Type B pancreatic cell (in vitro differentiated cells): Measurements from ENCODE around the gene ZCCHC7. TPM values are rescaled to one million over a fixed set of nuclear protein-coding genes. Genes with fewer than 3 reads are reported as not detected.
"Not testable (repeated sequence)": the region's sequence is repeated elsewhere in the genome, so short reads cannot be mapped to it uniquely, and the experiment has no call there.

Source experiments
- DNase-seq: peaks from one replicate; pipeline ENCODE4 v3.0.0; 2021; ENCODE audit warnings: mixed read lengths; ENCODE audit not compliant: unreplicated experiment; ENCODE audit errors: extremely low spot score
- H3K27ac Mint-ChIP-seq: 2 replicates; pipeline ENCODE4 v1.8.0; 2021; ENCODE audit warnings: mild to moderate bottlenecking, mixed read lengths
- H3K27me3 Mint-ChIP-seq: 2 replicates; pipeline ENCODE4 v1.8.0; 2021; ENCODE audit warnings: mixed read lengths
- H3K36me3 Mint-ChIP-seq: 2 replicates; pipeline ENCODE4 v1.8.0; 2021; ENCODE audit warnings: mixed read lengths
- H3K4me1 Mint-ChIP-seq: one replicate; pipeline ENCODE4 v1.8.0; 2021; ENCODE audit warnings: mixed read lengths; ENCODE audit not compliant: unreplicated experiment
- H3K4me3 Mint-ChIP-seq: 2 replicates; pipeline ENCODE4 v1.8.0; 2021; ENCODE audit warnings: mild to moderate bottlenecking, mixed read lengths
- H3K9me3 Mint-ChIP-seq: 2 replicates; pipeline ENCODE4 v1.8.0; 2021; ENCODE audit warnings: mixed read lengths
- total RNA-seq: library from RNA; stranded (reverse); gene quantifications from 2 replicates; pipeline ENCODE4 v1.2.1, GENCODE V29; 2021; ENCODE audit warnings: low replicate concordance
- TF ChIP-seq, protein P1 (sequence below): fragments of 200-600 bp; sonication (generic); conservative IDR thresholded peaks from 2 replicates; pipeline ENCODE4 v1.5.0; 2021; ENCODE audit warnings: antibody characterized with exemption, mild to moderate bottlenecking

The ZCCHC7 gene
- total RNA-seq, 1 donor from 2014 or later = 20.3 TPM

DNA sequence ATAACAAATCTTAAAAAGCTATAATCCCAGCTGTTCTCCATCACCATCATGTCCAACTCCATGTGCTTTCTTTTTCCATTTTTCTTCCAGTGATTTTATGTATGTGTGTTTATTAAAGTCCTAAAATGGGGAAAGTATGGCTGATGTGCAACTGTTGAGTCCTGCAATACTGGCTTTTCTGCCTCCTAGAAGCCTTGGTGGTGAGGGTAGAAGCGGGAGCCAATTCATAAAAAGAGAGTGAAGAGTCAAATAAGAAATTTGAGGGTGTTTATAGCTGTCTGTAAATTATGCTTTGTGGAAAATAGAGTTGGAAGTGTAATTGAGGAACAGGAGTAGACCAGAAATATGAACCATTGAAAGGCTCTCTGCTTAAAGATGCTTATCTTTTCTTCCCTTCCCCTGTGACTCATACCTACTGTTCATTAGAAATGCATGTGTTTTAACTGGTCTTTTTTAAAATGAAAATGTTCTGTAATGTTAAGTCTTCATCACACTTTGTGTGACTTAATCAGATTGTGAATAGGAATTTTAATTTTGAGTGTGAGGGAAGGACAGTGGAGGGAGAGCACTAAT is 80.1 kb downstream of the ZCCHC7 start:
- no peak for DNase-seq
- H3K27ac Mint-ChIP-seq = no peak overlapping the region
- peaks cover 18% of the 10 kb centered on the region for H3K36me3 Mint-ChIP-seq
- TF ChIP-seq, protein P1, sequence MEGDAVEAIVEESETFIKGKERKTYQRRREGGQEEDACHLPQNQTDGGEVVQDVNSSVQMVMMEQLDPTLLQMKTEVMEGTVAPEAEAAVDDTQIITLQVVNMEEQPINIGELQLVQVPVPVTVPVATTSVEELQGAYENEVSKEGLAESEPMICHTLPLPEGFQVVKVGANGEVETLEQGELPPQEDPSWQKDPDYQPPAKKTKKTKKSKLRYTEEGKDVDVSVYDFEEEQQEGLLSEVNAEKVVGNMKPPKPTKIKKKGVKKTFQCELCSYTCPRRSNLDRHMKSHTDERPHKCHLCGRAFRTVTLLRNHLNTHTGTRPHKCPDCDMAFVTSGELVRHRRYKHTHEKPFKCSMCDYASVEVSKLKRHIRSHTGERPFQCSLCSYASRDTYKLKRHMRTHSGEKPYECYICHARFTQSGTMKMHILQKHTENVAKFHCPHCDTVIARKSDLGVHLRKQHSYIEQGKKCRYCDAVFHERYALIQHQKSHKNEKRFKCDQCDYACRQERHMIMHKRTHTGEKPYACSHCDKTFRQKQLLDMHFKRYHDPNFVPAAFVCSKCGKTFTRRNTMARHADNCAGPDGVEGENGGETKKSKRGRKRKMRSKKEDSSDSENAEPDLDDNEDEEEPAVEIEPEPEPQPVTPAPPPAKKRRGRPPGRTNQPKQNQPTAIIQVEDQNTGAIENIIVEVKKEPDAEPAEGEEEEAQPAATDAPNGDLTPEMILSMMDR = no peak
- no peaks in the 10 kb centered on the region for H3K27me3 Mint-ChIP-seq
- no peak overlapping the region for H3K4me3 Mint-ChIP-seq
- H3K4me1 Mint-ChIP-seq = peaks cover 24% of the 10 kb centered on the region
- no peaks in the 10 kb centered on the region for H3K9me3 Mint-ChIP-seq

GRCh38 chr9:37201581-37201980 is 81.2 kb downstream of the ZCCHC7 start:
- TF ChIP-seq, protein P1 = no peak
- H3K4me1 Mint-ChIP-seq = peaks cover 21% of the 10 kb centered on the region
- peaks cover 20% of the 10 kb centered on the region for H3K36me3 Mint-ChIP-seq
- no peak overlapping the region for H3K4me3 Mint-ChIP-seq
- H3K27ac Mint-ChIP-seq = no peak overlapping the region
- no peaks in the 10 kb centered on the region for H3K27me3 Mint-ChIP-seq
- no peak for DNase-seq
- no peaks in the 10 kb centered on the region for H3K9me3 Mint-ChIP-seq

- Mint-ChIP-seq H3K27ac (no peak overlapping the region), H3K9me3 (no peaks in the 10 kb centered on the region), H3K4me3 (no peak overlapping the region), H3K4me1 (peaks cover 21% of the 10 kb centered on the region), H3K27me3 (no peaks in the 10 kb centered on the region), H3K36me3 (peaks cover 23% of the 10 kb centered on the region)
- DNase-seq = no peak
- TF ChIP-seq, protein P1 = no peak
These were observed 81.7 kb downstream of the ZCCHC7 start for GRCh38 chr9:37202091-37202490.

GRCh38 chr9:37203456-37203855 is 83.1 kb downstream of the ZCCHC7 start:
- not testable (repeated sequence) for H3K27ac Mint-ChIP-seq, H3K9me3 Mint-ChIP-seq, H3K27me3 Mint-ChIP-seq, H3K4me1 Mint-ChIP-seq, DNase-seq, H3K4me3 Mint-ChIP-seq
- H3K36me3 Mint-ChIP-seq = peaks cover 34% of the 10 kb centered on the region

- Mint-ChIP-seq H3K27me3 (no peaks in the 10 kb centered on the region), H3K36me3 (peaks cover 25% of the 10 kb centered on the region), H3K4me3 (no peak overlapping the region), H3K9me3 (no peaks in the 10 kb centered on the region), H3K27ac (no peak overlapping the region), H3K4me1 (no peaks in the 10 kb centered on the region)
- TF ChIP-seq, protein P1 = no peak
- no peak for DNase-seq
These were observed 85.8 kb downstream of the ZCCHC7 start for GRCh38 chr9:37206121-37206620.

DNA sequence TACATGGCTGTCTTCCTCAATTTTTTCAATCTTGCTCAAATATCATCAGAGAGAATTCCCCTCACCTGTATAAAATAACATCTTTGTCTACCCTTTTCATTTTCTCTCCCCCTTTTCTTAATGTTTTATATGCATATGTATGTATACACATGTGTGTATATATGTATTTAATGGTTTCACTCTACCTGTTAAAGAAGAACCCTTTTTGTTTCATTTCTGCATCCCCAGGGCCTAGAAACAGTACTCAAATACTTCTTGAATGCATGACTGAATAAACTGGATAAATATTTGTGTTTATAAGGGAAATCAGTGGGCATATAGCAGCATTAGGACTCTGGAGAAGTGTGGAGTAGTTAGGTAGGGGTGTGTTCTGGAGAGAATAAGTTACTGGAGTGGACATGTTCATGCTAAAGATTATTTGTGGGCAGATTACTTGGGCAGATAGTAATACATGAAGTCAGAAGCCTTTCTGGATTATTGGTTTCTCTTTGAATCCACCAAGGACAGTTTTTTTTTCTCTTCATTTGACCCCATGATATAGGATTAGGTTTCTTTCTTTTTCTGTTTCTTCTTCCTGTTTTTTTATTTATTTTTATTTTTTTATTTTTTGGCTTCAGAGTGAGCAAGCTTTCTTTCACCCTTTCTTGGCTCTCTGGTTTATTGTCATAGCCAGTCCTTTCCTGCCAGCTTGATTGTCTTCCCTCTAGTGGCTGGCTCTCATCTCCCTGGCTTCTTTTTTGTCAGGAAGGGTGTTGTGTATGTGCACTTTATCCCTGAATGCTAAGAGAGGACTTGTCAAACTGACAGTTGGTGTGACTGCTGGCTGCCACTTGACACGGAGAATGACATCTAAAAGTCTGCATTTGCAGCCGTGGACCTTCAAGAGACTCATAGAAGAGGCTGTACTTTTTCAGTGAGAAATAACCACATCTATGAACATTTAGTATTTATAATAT is 89.3 kb downstream of the ZCCHC7 start:
- Mint-ChIP-seq H3K9me3 (no peaks in the 10 kb centered on the region), H3K27ac (no peak overlapping the region), H3K36me3 (peaks cover 16% of the 10 kb centered on the region), H3K4me1 (no peaks in the 10 kb centered on the region), H3K27me3 (no peaks in the 10 kb centered on the region), H3K4me3 (no peak overlapping the region)
- no peak for DNase-seq
- TF ChIP-seq, protein P1 = peak; percentile 52
